ENCODE measurements around the gene CTIF. TPM values are rescaled to one million over a fixed set of nuclear protein-coding genes. Genes with fewer than 3 reads are reported as not detected.

Gene CTIF
- total RNA-seq, 4 donors from 2014 or later = 72.2 to 137 (median 86.5) TPM

GRCh38 chr18:48813321-48813720 lies 274.5 kb downstream of the CTIF start:
- Histone ChIP-seq H3K4me3 (no peak overlapping the region), H3K27ac (no peak overlapping the region), H3K27me3 (no peaks in the 10 kb centered on the region), H3K9me3 (no peaks in the 10 kb centered on the region), H3K36me3 (peaks cover 0 to 23% (median 0%) of the 10 kb centered on the region in 3 donors), H3K4me1 (peaks cover 0 to 17% (median 3%) of the 10 kb centered on the region in 4 donors)
- TF ChIP-seq EP300 (IDR thresholded peaks at IDR 0.05) (no peak), POLR2A (IDR thresholded peaks at IDR 0.05) (no peak), CTCF (IDR thresholded peaks at IDR 0.05) (no peak)
- 94 to 95% methylated on average over 3 of the region's 3 CpGs for WGBS, 2 donors
- DNase-seq (ENCODE audit: low spot score in 2 of 2) = no peak

GRCh38 chr18:48813833-48814489 lies 275.1 kb downstream of the CTIF start:
- WGBS, 2 donors = 71 to 85% methylated on average over 5 of the region's 5 CpGs

GRCh38 chr18:48814490-48815178 lies 275.8 kb downstream of the CTIF start:
- Histone ChIP-seq H3K27me3 (no peaks in the 10 kb centered on the region), H3K9me3 (no peaks in the 10 kb centered on the region), H3K27ac (no peak overlapping the region), H3K4me1 (peaks cover 0 to 15% (median 3%) of the 10 kb centered on the region in 4 donors), H3K4me3 (no peak overlapping the region), H3K36me3 (peaks cover 0 to 36% (median 0%) of the 10 kb centered on the region in 3 donors)
- no peak for DNase-seq (ENCODE audit: low spot score in 2 of 2)
- WGBS, 2 donors = 91 to 94% methylated on average over 5 of the region's 5 CpGs
- no peak for TF ChIP-seq EP300 (IDR thresholded peaks at IDR 0.05)
- no peak for TF ChIP-seq CTCF (IDR thresholded peaks at IDR 0.05)
- TF ChIP-seq POLR2A (IDR thresholded peaks at IDR 0.05) = no peak

More at GRCh38 chr18:48813833-48814489, 275.1 kb downstream of the CTIF start:
- no peaks in the 10 kb centered on the region for H3K9me3 ChIP-seq
- H3K27me3 ChIP-seq = no peaks in the 10 kb centered on the region
- no peak overlapping the region for H3K4me3 ChIP-seq
- H3K36me3 ChIP-seq = peaks cover 0 to 30% (median 0%) of the 10 kb centered on the region in 3 donors
- peaks cover 0 to 15% (median 3%) of the 10 kb centered on the region in 4 donors for H3K4me1 ChIP-seq
- peak overlapping the region in 1 of 4 donors; percentile 18 for H3K27ac ChIP-seq
- no peak for TF ChIP-seq POLR2A (IDR thresholded peaks at IDR 0.05)
- TF ChIP-seq EP300 (IDR thresholded peaks at IDR 0.05) = no peak
- TF ChIP-seq CTCF (IDR thresholded peaks at IDR 0.05) = no peak
- peak in 1 of 2 donors; percentile 39 for DNase-seq (ENCODE audit: low spot score in 2 of 2)

- no peak for DNase-seq (ENCODE audit: low spot score in 2 of 2)
- 96 to 97% methylated on average over 1 of the region's 1 CpG for WGBS, 2 donors
- Histone ChIP-seq H3K4me3 (no peak overlapping the region), H3K27ac (no peak overlapping the region), H3K27me3 (no peaks in the 10 kb centered on the region), H3K4me1 (peaks cover 0 to 15% (median 3%) of the 10 kb centered on the region in 4 donors), H3K9me3 (no peaks in the 10 kb centered on the region), H3K36me3 (peaks cover 0 to 41% (median 0%) of the 10 kb centered on the region in 3 donors)
- no peak for TF ChIP-seq EP300 (IDR thresholded peaks at IDR 0.05)
- TF ChIP-seq POLR2A (IDR thresholded peaks at IDR 0.05) = no peak
- TF ChIP-seq CTCF (IDR thresholded peaks at IDR 0.05) = no peak
Measured at GRCh38 chr18:48815179-48815515, 276.3 kb downstream of the CTIF start.
